Measurements from ENCODE around the gene VSIR.

DNA sequence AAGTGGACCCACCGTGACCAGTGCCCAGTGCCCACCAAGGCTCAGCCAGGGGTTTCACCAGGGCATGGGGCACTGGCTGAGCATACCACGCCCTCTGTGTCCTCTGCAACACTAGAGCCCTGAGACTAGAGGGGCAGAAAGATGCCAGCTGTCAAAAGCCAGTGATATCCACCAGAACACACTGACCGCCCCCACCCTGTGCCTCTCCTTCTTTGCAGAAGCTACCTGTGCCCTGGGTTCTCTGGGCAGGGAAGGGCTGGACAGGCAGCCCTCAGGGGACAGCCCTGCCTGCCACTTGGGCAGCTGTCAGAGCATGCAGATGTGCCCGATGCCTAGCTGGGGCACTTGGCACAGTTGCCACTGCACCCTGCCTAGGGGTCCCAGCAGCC is 494 bp downstream of the VSIR start:
- TF ChIP-seq, protein P1, sequence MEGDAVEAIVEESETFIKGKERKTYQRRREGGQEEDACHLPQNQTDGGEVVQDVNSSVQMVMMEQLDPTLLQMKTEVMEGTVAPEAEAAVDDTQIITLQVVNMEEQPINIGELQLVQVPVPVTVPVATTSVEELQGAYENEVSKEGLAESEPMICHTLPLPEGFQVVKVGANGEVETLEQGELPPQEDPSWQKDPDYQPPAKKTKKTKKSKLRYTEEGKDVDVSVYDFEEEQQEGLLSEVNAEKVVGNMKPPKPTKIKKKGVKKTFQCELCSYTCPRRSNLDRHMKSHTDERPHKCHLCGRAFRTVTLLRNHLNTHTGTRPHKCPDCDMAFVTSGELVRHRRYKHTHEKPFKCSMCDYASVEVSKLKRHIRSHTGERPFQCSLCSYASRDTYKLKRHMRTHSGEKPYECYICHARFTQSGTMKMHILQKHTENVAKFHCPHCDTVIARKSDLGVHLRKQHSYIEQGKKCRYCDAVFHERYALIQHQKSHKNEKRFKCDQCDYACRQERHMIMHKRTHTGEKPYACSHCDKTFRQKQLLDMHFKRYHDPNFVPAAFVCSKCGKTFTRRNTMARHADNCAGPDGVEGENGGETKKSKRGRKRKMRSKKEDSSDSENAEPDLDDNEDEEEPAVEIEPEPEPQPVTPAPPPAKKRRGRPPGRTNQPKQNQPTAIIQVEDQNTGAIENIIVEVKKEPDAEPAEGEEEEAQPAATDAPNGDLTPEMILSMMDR (conservative IDR thresholded peaks at IDR 0.05): no peak
- TF ChIP-seq EZH2 (IDR thresholded peaks at IDR 0.05; ENCODE audit: low read depth): no peak

Measured in PC-9 (cell line).